ENCODE results near the gene ART4. TPM values are rescaled to one million over a fixed set of nuclear protein-coding genes. Genes with fewer than 3 reads are reported as not detected.
A peak's percentile ranks its signal among the peaks of the same experiment; 100 is the strongest.

The ART4 gene
- total RNA-seq, result 18.7 and 74.4 TPM in 2 replicates

DNA sequence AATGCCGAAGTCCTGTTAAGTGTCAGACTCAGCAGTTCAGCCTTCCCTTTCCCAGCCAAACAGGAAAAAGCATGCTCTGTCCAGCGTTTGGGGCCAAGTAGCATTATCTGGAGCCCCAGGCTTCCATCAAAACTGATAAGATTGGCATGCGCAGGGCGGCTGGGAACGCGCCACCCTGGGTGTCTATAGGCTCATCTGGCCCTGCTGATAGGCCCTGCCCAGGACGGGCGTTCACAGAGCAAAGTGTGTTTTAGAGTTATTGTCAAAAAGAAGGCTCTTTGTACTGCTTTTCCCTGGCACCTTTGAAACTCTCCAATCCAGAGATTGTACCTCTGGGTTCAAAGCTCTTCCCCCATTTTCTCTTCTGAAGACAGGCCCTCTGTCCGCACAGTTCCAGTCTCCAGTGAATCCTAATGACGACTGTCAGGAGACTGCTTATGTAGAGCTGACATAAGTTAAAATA is at the start of gene ART4:
TSS of gene ART4 (minus strand) at position 102 of the 463 bp plus-strand sequence. CDS start 413 bp downstream, outside the sequence.
- DNase-seq (ENCODE audit: low read depth, low spot score), result peak; percentile 81

DNA sequence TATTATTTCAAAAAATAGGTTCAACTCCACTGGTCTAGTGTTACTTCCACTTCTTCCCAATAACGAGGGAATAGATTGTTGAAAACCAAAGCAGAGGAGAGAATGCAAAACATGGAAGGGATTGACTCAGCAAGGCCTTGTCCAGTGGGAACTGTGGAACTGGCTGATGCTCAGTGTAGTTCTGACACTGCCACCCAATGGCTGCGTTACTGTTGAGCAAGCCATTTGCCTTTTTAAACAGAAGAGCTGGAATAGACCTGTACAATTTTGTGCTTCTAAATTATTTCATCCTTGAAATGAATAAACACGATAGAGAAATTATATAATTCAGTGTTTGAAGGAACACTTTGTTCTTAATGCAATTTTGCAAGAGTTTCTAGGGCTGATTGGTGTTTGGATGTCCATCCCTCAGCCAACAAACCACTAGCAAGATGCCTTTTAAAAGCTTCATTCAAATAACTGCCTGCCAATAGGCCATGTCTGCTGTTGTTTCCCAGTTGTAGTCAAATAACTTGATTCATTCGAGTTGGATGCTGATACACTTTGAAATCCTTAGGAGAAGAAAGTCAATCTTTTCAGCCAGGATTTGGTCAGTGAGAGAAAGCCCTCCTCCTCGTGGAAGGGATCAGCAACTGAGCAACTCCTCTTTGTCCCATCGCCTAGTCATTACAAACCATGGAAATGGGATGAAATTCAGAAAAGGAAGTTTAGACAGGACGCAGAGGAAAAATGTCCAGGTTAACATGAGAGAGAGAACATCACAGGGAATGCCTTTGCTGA is 49.6 kb upstream of the ART4 start:
- DNase-seq (ENCODE audit: low read depth, low spot score), result no peak

DNA sequence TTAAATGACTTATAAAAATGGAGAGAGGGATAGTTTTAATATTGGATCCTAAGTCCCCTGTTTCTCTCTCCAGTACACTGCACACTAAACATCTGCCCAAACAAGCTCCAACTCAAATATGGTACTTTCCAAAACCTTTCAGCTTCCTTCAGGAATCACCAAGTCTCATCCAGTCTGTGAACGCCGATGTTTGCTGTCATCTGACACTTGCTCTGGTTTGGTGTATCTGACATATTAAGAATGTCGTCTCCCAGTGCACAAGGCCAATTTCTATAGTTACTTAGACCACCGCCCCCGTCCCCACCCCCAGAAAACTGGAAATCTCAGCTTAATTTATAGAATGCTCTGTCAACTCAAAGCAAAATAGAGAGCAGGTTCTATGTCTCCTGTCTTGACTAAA is 47.4 kb upstream of the ART4 start:
- no peak for DNase-seq (ENCODE audit: low read depth, low spot score)

GRCh38 chr12:14886271-14886670 is 42.9 kb upstream of the ART4 start:
- no peak for DNase-seq (ENCODE audit: low read depth, low spot score)

DNA sequence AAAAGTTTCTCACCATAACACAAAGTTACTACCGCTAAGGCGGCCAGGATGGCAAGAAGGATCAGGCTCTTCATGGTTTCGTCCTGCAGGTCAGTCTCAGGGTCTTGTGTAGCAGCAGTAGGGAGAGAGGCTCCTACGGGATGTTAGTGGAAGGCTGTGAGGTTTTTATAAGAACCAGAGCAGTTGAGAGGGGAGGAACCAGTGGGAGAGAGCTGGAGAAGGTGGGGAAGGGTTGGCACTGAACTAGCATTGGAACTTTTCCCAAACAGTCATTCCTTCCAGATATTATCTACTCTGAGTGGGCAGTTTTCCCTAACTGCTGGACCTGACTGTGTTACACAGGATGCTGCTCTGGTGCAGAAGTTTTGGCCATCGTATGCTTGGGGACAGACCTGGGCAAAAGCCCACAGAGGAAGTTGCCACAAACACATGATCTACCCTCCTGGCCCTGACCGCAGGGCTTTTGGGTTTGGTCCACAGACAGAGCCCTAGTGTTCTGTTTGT is 42.4 kb upstream of the ART4 start, which contains the start of gene MGP:
TSS of gene MGP (minus strand) at position 137 of the 504 bp plus-strand sequence. CDS start at position 74, 63 bp downstream.
- DNase-seq (ENCODE audit: low read depth, low spot score), result peak; percentile 84

- DNase-seq (ENCODE audit: low read depth, low spot score), result peak; percentile 60
These were observed 41.1 kb upstream of the ART4 start for GRCh38 chr12:14884458-14884878.

DNA sequence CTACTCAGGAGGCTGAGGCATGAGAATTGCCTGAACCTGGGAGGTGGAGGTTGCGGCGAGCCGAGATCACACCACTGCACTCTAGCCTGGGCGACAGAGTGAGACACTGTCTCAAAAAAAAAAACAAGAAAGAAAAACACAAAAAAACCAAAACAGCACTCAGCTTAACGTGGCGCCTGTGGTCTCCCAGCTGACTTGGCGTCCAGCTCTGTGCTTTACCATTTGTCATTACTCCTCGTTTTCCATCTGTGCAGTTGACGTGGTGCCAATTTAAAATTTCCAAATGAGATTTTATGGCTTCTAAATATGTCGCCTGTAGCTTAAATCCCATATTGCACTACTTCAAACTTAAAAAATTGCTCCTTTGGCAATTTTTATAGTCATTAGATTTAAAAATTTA is 40.4 kb upstream of the ART4 start:
- no peak for DNase-seq (ENCODE audit: low read depth, low spot score)

DNA sequence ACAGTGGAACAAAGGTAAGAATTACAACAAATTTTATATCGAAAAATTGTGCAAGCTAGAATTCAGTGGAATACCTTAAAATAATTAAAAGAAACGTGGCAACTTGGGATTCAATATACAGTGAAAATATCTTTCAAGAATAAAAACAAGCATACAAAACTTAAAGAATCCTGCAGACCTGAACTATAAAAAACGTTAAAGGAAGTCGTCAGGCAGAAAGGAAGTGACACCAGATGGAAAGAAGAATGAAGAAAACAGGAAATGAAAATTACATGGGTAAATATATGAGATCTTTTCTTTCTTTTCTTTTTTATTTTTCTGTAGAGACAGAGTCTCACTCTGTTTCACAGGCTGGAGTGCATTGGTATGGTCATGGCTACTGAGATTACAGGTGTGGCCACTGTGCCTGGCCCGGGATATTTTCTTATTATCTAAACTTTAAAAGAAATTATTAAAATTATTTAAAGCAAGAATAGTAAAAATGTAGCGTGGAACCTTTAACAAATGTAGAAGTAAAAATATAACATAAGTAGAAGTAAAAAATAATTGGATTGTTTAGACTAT is 37.6 kb upstream of the ART4 start:
- DNase-seq (ENCODE audit: low read depth, low spot score), result no peak

DNA sequence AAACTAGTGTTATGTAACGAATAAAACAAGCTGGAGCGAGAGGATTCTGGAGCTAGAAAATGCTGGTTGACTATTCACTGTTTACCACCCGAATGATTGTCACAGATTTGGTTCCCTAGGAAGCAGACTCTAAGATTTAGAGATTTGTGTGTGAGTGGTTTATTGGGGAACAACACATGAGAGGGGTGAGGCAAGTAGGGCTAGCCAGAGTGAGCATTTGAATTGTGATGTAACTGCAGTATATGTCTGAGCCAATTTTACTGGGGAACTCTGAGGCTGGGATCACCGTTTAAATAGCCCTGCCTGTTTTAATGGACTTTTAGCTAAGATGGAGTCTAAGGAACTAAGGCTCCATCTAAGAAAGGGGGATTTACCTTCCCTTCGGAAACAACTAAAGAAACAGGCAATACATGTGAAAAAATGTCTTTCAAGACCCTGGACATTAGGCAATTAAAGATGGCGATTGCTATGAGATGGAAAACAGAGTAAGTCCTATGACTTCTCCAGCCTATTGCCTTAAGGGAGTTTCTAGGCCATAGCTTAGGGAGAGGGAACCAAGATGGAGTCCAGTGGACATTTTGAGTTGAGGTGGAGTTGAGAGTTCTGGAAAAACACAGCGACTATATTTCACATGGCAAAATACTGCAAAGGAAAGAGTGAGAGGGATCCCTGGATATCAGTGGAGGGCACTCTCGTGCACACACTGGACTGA is 36.1 kb upstream of the ART4 start:
- no peak for DNase-seq (ENCODE audit: low read depth, low spot score)

- DNase-seq (ENCODE audit: low read depth, low spot score), result no peak
These were observed 35.2 kb upstream of the ART4 start for GRCh38 chr12:14878488-14878887.

DNA sequence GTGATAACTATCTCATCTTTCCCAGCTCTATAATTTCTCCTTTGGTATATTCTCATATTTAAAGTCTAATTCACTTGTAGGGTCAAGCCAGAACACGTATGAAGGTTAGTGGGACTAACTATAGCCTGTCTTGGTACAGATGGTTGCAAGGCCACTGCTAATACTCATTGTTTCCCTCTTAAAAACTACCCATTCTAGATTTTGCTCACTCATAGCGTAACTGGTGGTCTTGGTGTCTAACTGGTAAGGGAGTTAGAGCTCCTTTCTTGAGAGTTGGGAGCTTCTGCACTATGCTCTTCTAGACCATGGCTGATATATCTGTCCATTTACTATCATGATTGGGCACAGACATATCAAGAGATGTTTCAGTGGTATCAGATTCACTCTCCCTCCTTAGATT is 33.5 kb upstream of the ART4 start:
- DNase-seq (ENCODE audit: low read depth, low spot score), result no peak

DNA sequence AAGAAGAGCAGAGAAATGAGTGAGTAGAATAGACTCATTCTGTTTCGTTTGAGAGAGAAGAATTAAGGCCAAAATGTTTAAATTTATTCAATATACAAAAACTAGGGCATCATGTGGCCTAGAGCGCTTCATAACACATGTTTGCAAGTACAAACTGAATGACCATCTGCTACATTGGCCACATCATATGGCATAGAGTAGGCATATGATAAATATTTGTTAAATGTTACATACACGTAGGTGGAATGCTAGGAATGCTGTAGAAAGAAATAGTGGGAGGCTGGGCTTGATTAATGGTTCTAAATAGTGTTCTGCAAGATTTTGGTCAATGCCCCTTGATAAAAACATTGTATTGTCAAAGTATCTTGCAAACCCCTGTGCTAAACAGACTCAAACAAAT is 31.6 kb upstream of the ART4 start:
- no peak for DNase-seq (ENCODE audit: low read depth, low spot score)

GRCh38 chr12:14873440-14874185 is 30.3 kb upstream of the ART4 start:
- DNase-seq (ENCODE audit: low read depth, low spot score), result no peak

- no peak for DNase-seq (ENCODE audit: low read depth, low spot score)
These were observed 28.6 kb upstream of the ART4 start for GRCh38 chr12:14871886-14872285.

GRCh38 chr12:14871247-14871646 is 27.9 kb upstream of the ART4 start:
- DNase-seq (ENCODE audit: low read depth, low spot score), result no peak

DNA sequence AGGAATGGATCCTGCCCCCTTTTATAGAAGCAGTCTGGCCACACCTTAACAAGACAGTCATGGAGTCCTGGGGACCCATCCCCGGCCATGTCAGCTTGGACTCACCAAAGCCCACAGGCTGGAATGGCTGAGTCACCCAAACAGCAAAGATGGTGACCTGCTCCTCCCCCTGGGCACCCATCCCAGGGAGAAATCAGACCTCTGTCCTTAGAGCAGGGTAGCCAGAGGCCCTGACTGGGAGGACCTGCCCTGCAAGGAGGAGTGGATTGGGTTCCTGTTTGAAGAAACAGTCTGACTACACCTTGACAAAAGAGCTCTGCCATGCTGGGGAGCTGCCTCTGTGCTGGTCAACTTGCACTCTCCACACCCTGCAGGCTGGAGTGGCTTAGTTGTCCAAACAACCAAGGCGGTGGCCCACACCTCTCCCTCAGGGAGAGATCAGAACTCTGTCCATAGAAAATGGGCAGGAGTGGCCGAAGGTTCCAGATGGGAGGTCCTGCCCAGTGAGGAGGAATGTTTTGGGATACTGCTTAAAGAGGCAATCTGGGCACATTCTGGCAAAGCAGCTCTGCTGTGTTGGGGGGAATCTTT is 25.7 kb upstream of the ART4 start:
- no peak for DNase-seq (ENCODE audit: low read depth, low spot score)

DNA sequence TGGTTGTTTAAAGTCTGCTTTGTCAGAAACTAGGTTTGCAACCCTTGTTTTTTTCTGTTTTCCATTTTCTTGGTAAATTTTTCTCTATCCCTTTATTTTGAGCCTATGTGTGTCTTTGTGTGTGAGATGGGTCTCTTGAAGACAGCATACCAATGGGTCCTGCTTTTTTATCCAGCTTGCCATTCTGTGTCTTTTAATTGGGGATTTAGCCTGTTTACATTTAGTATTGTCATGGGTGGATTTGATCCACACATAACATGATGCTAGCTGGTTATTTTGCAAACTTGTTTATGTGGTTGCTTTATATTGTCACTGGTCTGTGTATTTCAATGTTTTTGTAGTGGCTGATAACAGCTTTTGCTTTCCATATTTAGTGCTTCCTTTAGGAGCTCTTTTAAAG is 17.2 kb upstream of the ART4 start:
- no peak for DNase-seq (ENCODE audit: low read depth, low spot score)

DNA sequence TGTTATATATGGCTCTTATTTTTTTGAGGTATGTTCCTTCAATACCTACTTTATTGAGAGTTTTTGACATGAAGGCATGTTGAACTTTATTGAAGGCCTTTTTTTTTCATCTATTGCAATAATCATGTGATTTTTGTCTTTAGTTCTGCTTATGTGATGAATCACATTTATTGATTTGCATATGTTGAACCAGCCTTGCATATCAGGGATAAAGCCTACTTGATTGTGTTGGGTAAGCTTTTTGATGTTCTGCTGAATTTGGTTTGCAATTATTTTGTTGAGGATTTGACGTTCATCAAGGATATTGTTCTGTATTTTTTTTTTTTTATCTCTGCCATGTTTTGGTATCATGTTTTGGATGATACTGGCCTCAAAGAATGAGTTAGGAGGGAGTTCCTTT is 15.2 kb upstream of the ART4 start:
- no peak for DNase-seq (ENCODE audit: low read depth, low spot score)

DNA sequence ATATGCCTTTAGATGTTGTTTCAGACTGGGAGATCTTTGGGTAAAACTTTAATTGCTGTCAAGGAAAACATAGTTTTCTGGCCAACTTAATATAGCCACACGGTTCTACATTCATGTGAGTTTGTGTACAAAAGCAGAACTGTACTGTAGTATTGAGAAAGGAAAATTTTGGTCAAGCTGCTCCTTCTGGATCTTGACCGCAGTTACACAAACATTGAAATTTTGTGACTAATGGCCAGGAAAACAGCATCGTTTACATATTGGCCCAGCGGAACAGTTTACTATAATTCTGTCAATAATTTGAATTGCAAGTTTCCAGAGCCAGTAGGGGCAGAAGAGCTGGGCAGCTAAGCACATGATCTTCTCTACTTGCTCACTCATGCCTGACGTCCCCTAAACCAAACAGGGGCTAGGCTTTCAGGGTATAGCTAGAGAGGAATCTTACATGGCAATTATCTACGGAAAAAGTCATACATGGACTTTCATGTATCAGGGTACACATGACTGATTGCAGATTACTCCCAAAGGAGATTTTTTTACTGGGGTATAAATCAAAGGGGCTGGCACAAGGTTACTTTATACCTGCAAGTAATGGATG is 11.4 kb upstream of the ART4 start:
- no peak for DNase-seq (ENCODE audit: low read depth, low spot score)

DNA sequence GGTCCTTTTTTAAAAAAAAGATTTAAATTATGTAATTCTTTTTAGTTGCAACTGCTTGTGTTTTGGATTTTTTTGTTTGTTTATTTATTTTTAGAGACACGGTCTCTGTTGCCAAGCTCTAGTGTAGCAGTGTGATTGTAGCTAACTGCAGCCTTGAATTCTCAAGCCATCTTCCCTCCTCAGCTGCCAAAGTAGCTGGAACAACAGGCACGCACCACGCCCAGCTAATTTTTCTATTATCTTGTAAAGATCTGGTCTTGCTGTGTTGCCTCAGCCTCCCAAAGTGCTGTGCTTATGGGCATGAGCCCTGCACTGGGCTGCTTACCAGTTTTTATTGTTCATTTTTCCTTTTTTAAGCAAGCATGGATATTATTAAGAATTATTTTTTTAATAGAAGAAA is 10.6 kb upstream of the ART4 start:
- DNase-seq (ENCODE audit: low read depth, low spot score), result no peak

- DNase-seq (ENCODE audit: low read depth, low spot score), result no peak
These were observed 9.6 kb upstream of the ART4 start for GRCh38 chr12:14852880-14853279.

Measured in pulmonary artery endothelial cell (primary cell).